Panc1 (cell line): ENCODE data around the gene PRKAG3.

Experiments
- CTCF ChIP-seq: fragments of 450-650 bp; IDR thresholded peaks from 2 replicates; pipeline ENCODE4 v1.5.1; 2017; ENCODE audit warnings: mild to moderate bottlenecking
- POLR2AphosphoS5 ChIP-seq: IDR thresholded peaks from 2 replicates; pipeline ENCODE4 v1.6.1; 2012; ENCODE audit warnings: mild to moderate bottlenecking, low read depth, low read length, moderate library complexity
- REST ChIP-seq, 2 experiments: IDR thresholded peaks; 2 replicates each; pipeline ENCODE4 v1.6.1; 2011 to 2012; ENCODE audit warnings: low read depth in 2 of 2, control low read depth in 1 of 2, low read length in 1 of 2, mild to moderate bottlenecking in 1 of 2, moderate library complexity in 1 of 2; ENCODE audit not compliant: insufficient read depth in 1 of 2
- SIN3A ChIP-seq: IDR thresholded peaks from 2 replicates; pipeline ENCODE4 v1.6.1; 2012; ENCODE audit warnings: low read depth, mild to moderate bottlenecking, low read length, moderate library complexity, borderline replicate concordance; ENCODE audit not compliant: insufficient read depth

- TF ChIP-seq REST (IDR thresholded peaks at IDR 0.05; ENCODE audit: insufficient read depth in 1 of 2, low read depth in 2 of 2, low read length in 1 of 2) (no peak), CTCF (no peak), SIN3A (no peak), POLR2AphosphoS5 (no peak)
These were observed 18.1 kb upstream of the PRKAG3 start for GRCh38 chr2:218849721-218850120.
